OCI-LY7 (cell line): Measurements from ENCODE around the gene ARFGAP1.

Experiments
- EZH2phosphoT487 ChIP-seq: fragments of 200-600 bp; sonication (generic); IDR thresholded peaks from 2 replicates; pipeline ENCODE4 v1.6.1; 2018; ENCODE audit warnings: low read depth, borderline replicate concordance, mild to moderate bottlenecking, mixed run types, antibody characterized with exemption, low read length, moderate library complexity, mixed read lengths
- TF ChIP-seq, protein P1 (sequence below): fragments of 200-600 bp; sonication (generic); conservative IDR thresholded peaks from 2 replicates; pipeline ENCODE4 v1.5.1; 2014; ENCODE audit warnings: mild to moderate bottlenecking, antibody characterized with exemption, low read length, moderate library complexity, mixed read lengths

DNA sequence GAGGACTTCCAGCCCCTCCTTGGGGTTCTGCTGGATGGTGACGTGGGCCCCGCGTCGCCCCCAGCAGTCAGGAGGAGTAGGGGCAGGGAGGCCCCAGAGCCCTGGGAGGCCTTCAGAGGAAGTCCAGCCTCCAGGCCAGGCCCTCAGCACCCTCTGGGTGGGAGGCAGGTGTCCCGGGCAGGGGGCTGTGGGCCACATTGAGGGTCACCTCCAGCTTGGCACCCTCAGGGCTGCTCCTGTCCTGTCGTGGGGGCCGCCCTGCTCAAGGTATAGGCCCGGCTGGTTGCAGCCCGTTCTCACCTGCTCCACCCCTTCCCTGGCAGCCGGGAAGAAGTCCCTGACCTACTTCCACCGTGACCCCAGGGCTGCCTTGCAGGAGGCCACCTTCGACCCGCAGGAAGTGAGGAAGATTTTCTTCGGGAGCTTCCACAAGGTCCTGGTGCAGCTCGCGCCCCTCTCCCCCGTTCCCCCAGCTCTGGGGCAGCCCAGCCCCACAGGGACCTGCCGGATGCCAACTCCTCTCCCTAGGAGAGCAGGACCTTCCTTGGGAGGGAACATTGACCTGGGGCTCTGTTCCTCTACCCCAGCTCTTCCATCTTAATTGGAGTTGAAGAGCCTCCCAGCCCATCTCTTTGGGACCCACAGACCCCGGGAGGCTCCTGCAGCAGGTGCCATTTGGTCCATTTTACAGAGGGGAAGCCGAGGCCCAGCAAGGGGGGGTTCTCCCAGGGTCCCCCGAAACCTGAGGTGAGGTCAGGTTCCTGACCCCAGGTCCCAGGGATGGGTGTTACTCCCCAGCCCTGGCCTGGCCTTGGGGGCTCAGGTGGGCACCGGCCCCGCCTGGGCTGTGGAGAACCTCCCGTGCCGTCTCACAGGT, 46.8 kb downstream of the ARFGAP1 start:
- TF ChIP-seq, protein P1, sequence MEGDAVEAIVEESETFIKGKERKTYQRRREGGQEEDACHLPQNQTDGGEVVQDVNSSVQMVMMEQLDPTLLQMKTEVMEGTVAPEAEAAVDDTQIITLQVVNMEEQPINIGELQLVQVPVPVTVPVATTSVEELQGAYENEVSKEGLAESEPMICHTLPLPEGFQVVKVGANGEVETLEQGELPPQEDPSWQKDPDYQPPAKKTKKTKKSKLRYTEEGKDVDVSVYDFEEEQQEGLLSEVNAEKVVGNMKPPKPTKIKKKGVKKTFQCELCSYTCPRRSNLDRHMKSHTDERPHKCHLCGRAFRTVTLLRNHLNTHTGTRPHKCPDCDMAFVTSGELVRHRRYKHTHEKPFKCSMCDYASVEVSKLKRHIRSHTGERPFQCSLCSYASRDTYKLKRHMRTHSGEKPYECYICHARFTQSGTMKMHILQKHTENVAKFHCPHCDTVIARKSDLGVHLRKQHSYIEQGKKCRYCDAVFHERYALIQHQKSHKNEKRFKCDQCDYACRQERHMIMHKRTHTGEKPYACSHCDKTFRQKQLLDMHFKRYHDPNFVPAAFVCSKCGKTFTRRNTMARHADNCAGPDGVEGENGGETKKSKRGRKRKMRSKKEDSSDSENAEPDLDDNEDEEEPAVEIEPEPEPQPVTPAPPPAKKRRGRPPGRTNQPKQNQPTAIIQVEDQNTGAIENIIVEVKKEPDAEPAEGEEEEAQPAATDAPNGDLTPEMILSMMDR: no peak
- no peak for TF ChIP-seq EZH2phosphoT487
